Mesenchymal stem cell (in vitro differentiated cells and primary cell): ENCODE results near the gene TTLL12.

Experiments
- DNase-seq: peaks from one replicate; pipeline ENCODE4 v3.0.0-alpha.2; 2013
- H2AFZ ChIP-seq: one replicate; pipeline ENCODE4 v1.6.1; 2013; ENCODE audit warnings: low read depth, mild to moderate bottlenecking, control low read depth, inconsistent platforms, low read length, moderate library complexity
- H2AK5ac ChIP-seq: 2 replicates; pipeline ENCODE4 v1.6.1; 2013; ENCODE audit warnings: low read length, moderate library complexity, mild to moderate bottlenecking, inconsistent platforms; ENCODE audit not compliant: severe bottlenecking
- H2BK120ac ChIP-seq: one replicate; pipeline ENCODE4 v1.6.1; 2013; ENCODE audit warnings: low read depth, mild to moderate bottlenecking, inconsistent platforms, low read length, moderate library complexity
- H2BK12ac ChIP-seq, 2 experiments: one replicate each; pipeline ENCODE4 v1.6.1; 2013; ENCODE audit warnings: inconsistent platforms in 2 of 2, low read length in 2 of 2, mild to moderate bottlenecking in 2 of 2, moderate library complexity in 2 of 2, control low read depth in 1 of 2
- H2BK15ac ChIP-seq: one replicate; pipeline ENCODE4 v1.6.1; 2013; ENCODE audit warnings: mild to moderate bottlenecking, low read depth, inconsistent platforms; ENCODE audit not compliant: poor library complexity, severe bottlenecking
- H2BK5ac ChIP-seq: 2 replicates; pipeline ENCODE4 v1.6.1; 2013; ENCODE audit warnings: low read depth, mild to moderate bottlenecking, low read length, control low read depth, inconsistent platforms; ENCODE audit not compliant: poor library complexity, severe bottlenecking
- H3K14ac ChIP-seq, 2 experiments: one replicate each; pipeline ENCODE4 v1.6.1; 2013; ENCODE audit warnings: inconsistent platforms in 2 of 2, low read length in 2 of 2, control low read depth in 1 of 2, mild to moderate bottlenecking in 1 of 2, moderate library complexity in 1 of 2
- H3K18ac ChIP-seq, 2 experiments: one replicate each; pipeline ENCODE4 v1.6.1; 2013; ENCODE audit warnings: inconsistent platforms in 2 of 2, low read length in 2 of 2, control low read depth in 1 of 2, low read depth in 1 of 2, mild to moderate bottlenecking in 1 of 2
- H3K23ac ChIP-seq, 2 experiments: one replicate each; pipeline ENCODE4 v1.6.1; 2013; ENCODE audit warnings: inconsistent platforms in 2 of 2, low read length in 2 of 2, mild to moderate bottlenecking in 2 of 2, moderate library complexity in 2 of 2, control low read depth in 1 of 2
- H3K27ac ChIP-seq: 2 replicates; pipeline ENCODE4 v1.5.1; 2013; ENCODE audit warnings: mild to moderate bottlenecking, moderate library complexity, low read length, control low read depth, inconsistent platforms; ENCODE audit not compliant: poor library complexity, severe bottlenecking
- H3K27me3 ChIP-seq, 2 experiments: 2 replicates each; pipeline versions ENCODE4 v1.6.1 to v1.7.0; 2013; ENCODE audit warnings: low read length in 2 of 2, mild to moderate bottlenecking in 2 of 2, moderate library complexity in 2 of 2, control low read depth in 1 of 2, inconsistent platforms in 1 of 2; ENCODE audit not compliant: control insufficient read depth in 1 of 2, insufficient read depth in 1 of 2
- H3K36me3 ChIP-seq, 2 experiments: 2 replicates each; pipeline versions ENCODE4 v1.6.1 to v1.7.0; 2013; ENCODE audit warnings: low read length in 2 of 2, control low read depth in 1 of 2, inconsistent platforms in 1 of 2, low read depth in 1 of 2, mild to moderate bottlenecking in 1 of 2; ENCODE audit not compliant: insufficient read depth in 2 of 2, control insufficient read depth in 1 of 2
- H3K4ac ChIP-seq, 2 experiments: one replicate each; pipeline ENCODE4 v1.6.1; 2013; ENCODE audit warnings: inconsistent platforms in 2 of 2, low read length in 2 of 2, mild to moderate bottlenecking in 2 of 2, moderate library complexity in 2 of 2, control low read depth in 1 of 2, low read depth in 1 of 2
- H3K4me1 ChIP-seq: 2 replicates; pipeline ENCODE4 v1.6.1; 2013; ENCODE audit warnings: low read depth, low read length, control low read depth; ENCODE audit not compliant: control insufficient read depth, insufficient read depth
- H3K4me2 ChIP-seq: 2 replicates; pipeline ENCODE4 v1.6.1; 2013; ENCODE audit warnings: low read length, mild to moderate bottlenecking, inconsistent platforms; ENCODE audit not compliant: poor library complexity, severe bottlenecking
- H3K4me3 ChIP-seq, 2 experiments: 2 replicates each; pipeline versions ENCODE4 v1.5.1 to v1.7.0; 2013; ENCODE audit warnings: low read length in 2 of 2, mild to moderate bottlenecking in 2 of 2, control low read depth in 1 of 2, low read depth in 1 of 2; ENCODE audit not compliant: insufficient read depth in 1 of 2
- H3K79me1 ChIP-seq: replicated peaks from 2 replicates; pipeline ENCODE4 v1.6.1; 2013; ENCODE audit warnings: mild to moderate bottlenecking, control low read depth, low read length, inconsistent platforms; ENCODE audit not compliant: poor library complexity, severe bottlenecking
- H3K9ac ChIP-seq: 2 replicates; pipeline ENCODE4 v1.7.0; 2013; ENCODE audit warnings: mild to moderate bottlenecking, low read length, moderate library complexity
- H3K9me3 ChIP-seq: 2 replicates; pipeline ENCODE4 v1.7.0; 2013; ENCODE audit warnings: mild to moderate bottlenecking, low read length; ENCODE audit not compliant: control insufficient read depth
- H4K8ac ChIP-seq: one replicate; pipeline ENCODE4 v1.6.1; 2013; ENCODE audit warnings: inconsistent platforms, mild to moderate bottlenecking, low read length, moderate library complexity
- H4K91ac ChIP-seq: one replicate; pipeline ENCODE4 v1.6.1; 2013; ENCODE audit warnings: mild to moderate bottlenecking, low read length, inconsistent platforms
- WGBS: methylation state at CpG from one replicate; pipeline ENCODE4 v1.1.7; 2013; ENCODE audit warnings: mixed read lengths; 5-methylcytosine and 5-hydroxymethylcytosine counted together

Gene TTLL12

GRCh38 chr22:43210631-43211515 lies 23.9 kb upstream of the TTLL12 start:
- H4K91ac ChIP-seq: no peak overlapping the region
- H3K4ac ChIP-seq: no peak overlapping the region
- no peak overlapping the region for H3K23ac ChIP-seq
- H2AFZ ChIP-seq: no peak overlapping the region
- H3K4me2 ChIP-seq: no peak overlapping the region
- no peaks in the 10 kb centered on the region for H3K9me3 ChIP-seq
- H2BK120ac ChIP-seq: no peak overlapping the region
- no peaks in the 10 kb centered on the region for H3K36me3 ChIP-seq
- H3K27ac ChIP-seq: no peak overlapping the region
- H3K14ac ChIP-seq: no peak overlapping the region
- H3K9ac ChIP-seq: no peak overlapping the region
- H2BK12ac ChIP-seq: no peak overlapping the region
- peaks cover 12 to 57% of the 10 kb centered on the region in 2 experiments for H3K27me3 ChIP-seq
- WGBS: 89% methylated on average over 27 of the region's 34 CpGs
- H3K4me3 ChIP-seq: no peak overlapping the region
- no peak overlapping the region for H4K8ac ChIP-seq
- no peaks in the 10 kb centered on the region for H3K79me1 ChIP-seq
- DNase-seq: no peak
- no peak overlapping the region for H3K18ac ChIP-seq
- peaks cover 5% of the 10 kb centered on the region for H3K4me1 ChIP-seq
- no peak overlapping the region for H2BK5ac ChIP-seq
- no peak overlapping the region for H2AK5ac ChIP-seq
- H2BK15ac ChIP-seq: no peak overlapping the region

- Histone ChIP-seq H3K4me2 (no peak overlapping the region), H2AFZ (no peak overlapping the region), H3K18ac (no peak overlapping the region), H2AK5ac (no peak overlapping the region), H3K36me3 (no peaks in the 10 kb centered on the region), H4K91ac (no peak overlapping the region), H3K27me3 (peaks cover 5 to 51% of the 10 kb centered on the region in 2 experiments), H3K4me3 (no peak overlapping the region), H3K79me1 (no peaks in the 10 kb centered on the region), H3K9me3 (no peaks in the 10 kb centered on the region), H3K4ac (no peak overlapping the region), H2BK15ac (no peak overlapping the region), H3K23ac (no peak overlapping the region), H3K4me1 (peaks cover 5% of the 10 kb centered on the region), H3K27ac (no peak overlapping the region), H2BK120ac (no peak overlapping the region), H3K14ac (no peak overlapping the region), H4K8ac (no peak overlapping the region), H3K9ac (no peak overlapping the region), H2BK5ac (no peak overlapping the region), H2BK12ac (no peak overlapping the region)
- 94% methylated on average over 22 of the region's 22 CpGs for WGBS
- no peak for DNase-seq
Observed at GRCh38 chr22:43209971-43210370, 23.0 kb upstream of the TTLL12 start.

GRCh38 chr22:43209523-43209890 lies 22.6 kb upstream of the TTLL12 start:
- Histone ChIP-seq H3K9me3 (no peaks in the 10 kb centered on the region), H3K23ac (no peak overlapping the region), H2BK15ac (no peak overlapping the region), H3K27ac (no peak overlapping the region), H2AFZ (no peak overlapping the region), H3K4me1 (peaks cover 5% of the 10 kb centered on the region), H3K27me3 (peaks cover 3 to 46% of the 10 kb centered on the region in 2 experiments), H3K4me3 (no peak overlapping the region), H2BK12ac (no peak overlapping the region), H4K8ac (no peak overlapping the region), H3K4me2 (no peak overlapping the region), H3K14ac (no peak overlapping the region), H3K18ac (no peak overlapping the region), H3K9ac (no peak overlapping the region), H2BK120ac (no peak overlapping the region), H3K36me3 (no peaks in the 10 kb centered on the region), H3K4ac (no peak overlapping the region), H2BK5ac (no peak overlapping the region), H3K79me1 (no peaks in the 10 kb centered on the region), H4K91ac (no peak overlapping the region), H2AK5ac (no peak overlapping the region)
- DNase-seq: no peak
- WGBS: 83% methylated on average over 15 of the region's 15 CpGs

GRCh38 chr22:43208703-43209522 lies 22.0 kb upstream of the TTLL12 start:
- Histone ChIP-seq H3K4me1 (peaks cover 5% of the 10 kb centered on the region), H3K36me3 (no peaks in the 10 kb centered on the region), H2AK5ac (no peak overlapping the region), H2BK12ac (no peak overlapping the region), H2AFZ (no peak overlapping the region), H4K91ac (no peak overlapping the region), H3K27ac (no peak overlapping the region), H2BK120ac (no peak overlapping the region), H3K27me3 (peaks cover 0 to 41% of the 10 kb centered on the region in 2 experiments), H3K9me3 (no peaks in the 10 kb centered on the region), H3K18ac (no peak overlapping the region), H3K79me1 (no peaks in the 10 kb centered on the region), H3K9ac (no peak overlapping the region), H3K14ac (no peak overlapping the region), H3K4me3 (no peak overlapping the region), H2BK5ac (no peak overlapping the region), H3K4me2 (no peak overlapping the region), H3K4ac (no peak overlapping the region), H3K23ac (no peak overlapping the region), H4K8ac (no peak overlapping the region), H2BK15ac (no peak overlapping the region)
- DNase-seq: no peak
- 90% methylated on average over 25 of the region's 26 CpGs for WGBS
